GM06990 (cell line): ENCODE measurements around the gene SLC25A36.
A peak's percentile ranks its signal among the peaks of the same experiment; 100 is the strongest.

ENCODE experiments used
- DNase-seq: peaks from one replicate; pipeline ENCODE4 v3.0.0-alpha.2; 2011; ENCODE audit not compliant: insufficient read length; ENCODE audit errors: extremely low read depth
- H3K27me3 ChIP-seq: replicated peaks from 2 replicates; pipeline ENCODE4 v1.6.0; 2011; ENCODE audit warnings: low read length; ENCODE audit not compliant: control insufficient read depth, insufficient read depth
- H3K36me3 ChIP-seq: 2 replicates; pipeline ENCODE4 v1.5.1; 2011; ENCODE audit warnings: low read length; ENCODE audit not compliant: control insufficient read depth, insufficient read depth
- H3K4me3 ChIP-seq: replicated peaks from 2 replicates; pipeline ENCODE4 v1.5.1; 2011; ENCODE audit warnings: low read depth, mild to moderate bottlenecking, control low read depth, low read length
- TF ChIP-seq, protein P1 (sequence below): IDR thresholded peaks from 2 replicates; pipeline ENCODE4 v1.5.1; 2011; ENCODE audit warnings: low read length, control low read depth, mild to moderate bottlenecking, inconsistent platforms; ENCODE audit not compliant: insufficient read depth, poor library complexity, severe bottlenecking

SLC25A36 gene

GRCh38 chr3:140913728-140914127 is 27.9 kb upstream of the SLC25A36 start:
- TF ChIP-seq, protein P1, sequence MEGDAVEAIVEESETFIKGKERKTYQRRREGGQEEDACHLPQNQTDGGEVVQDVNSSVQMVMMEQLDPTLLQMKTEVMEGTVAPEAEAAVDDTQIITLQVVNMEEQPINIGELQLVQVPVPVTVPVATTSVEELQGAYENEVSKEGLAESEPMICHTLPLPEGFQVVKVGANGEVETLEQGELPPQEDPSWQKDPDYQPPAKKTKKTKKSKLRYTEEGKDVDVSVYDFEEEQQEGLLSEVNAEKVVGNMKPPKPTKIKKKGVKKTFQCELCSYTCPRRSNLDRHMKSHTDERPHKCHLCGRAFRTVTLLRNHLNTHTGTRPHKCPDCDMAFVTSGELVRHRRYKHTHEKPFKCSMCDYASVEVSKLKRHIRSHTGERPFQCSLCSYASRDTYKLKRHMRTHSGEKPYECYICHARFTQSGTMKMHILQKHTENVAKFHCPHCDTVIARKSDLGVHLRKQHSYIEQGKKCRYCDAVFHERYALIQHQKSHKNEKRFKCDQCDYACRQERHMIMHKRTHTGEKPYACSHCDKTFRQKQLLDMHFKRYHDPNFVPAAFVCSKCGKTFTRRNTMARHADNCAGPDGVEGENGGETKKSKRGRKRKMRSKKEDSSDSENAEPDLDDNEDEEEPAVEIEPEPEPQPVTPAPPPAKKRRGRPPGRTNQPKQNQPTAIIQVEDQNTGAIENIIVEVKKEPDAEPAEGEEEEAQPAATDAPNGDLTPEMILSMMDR = no peak
- DNase-seq = no peak
- Histone ChIP-seq H3K4me3 (no peak overlapping the region), H3K36me3 (no peaks in the 10 kb centered on the region), H3K27me3 (no peaks in the 10 kb centered on the region)

DNA sequence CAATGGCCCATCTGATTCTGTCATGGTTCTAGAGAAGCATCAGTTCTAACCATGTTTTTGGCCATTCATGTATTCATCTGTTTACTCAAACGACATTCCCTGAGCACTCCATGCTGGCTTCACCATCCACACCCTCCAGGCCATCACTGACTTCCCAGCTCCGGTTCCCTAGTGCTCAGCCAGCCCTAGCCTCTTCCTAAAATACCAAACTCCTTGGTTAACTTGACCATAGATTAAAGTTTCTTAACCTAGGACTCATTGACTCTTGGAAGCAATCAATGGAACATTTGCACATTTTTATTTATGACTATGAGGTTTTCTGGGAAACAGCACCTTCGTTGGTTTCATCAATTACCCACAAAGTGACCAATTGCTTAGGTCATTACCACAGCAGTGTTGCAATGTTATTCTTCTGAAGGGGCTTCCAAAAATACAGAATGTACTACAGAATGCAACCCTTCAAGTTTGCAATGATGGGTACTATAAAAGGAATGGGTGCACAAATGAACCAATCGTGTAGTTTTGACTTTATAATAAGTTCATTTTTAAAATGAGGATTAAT is 27.2 kb upstream of the SLC25A36 start:
- Histone ChIP-seq H3K4me3 (no peak overlapping the region), H3K27me3 (no peaks in the 10 kb centered on the region), H3K36me3 (no peaks in the 10 kb centered on the region)
- DNase-seq = no peak
- TF ChIP-seq, protein P1 = no peak

GRCh38 chr3:140916603-140917002 is 25.0 kb upstream of the SLC25A36 start:
- DNase-seq = no peak
- H3K27me3 ChIP-seq = no peaks in the 10 kb centered on the region
- no peaks in the 10 kb centered on the region for H3K36me3 ChIP-seq
- TF ChIP-seq, protein P1 = no peak
- H3K4me3 ChIP-seq = no peak overlapping the region

DNA sequence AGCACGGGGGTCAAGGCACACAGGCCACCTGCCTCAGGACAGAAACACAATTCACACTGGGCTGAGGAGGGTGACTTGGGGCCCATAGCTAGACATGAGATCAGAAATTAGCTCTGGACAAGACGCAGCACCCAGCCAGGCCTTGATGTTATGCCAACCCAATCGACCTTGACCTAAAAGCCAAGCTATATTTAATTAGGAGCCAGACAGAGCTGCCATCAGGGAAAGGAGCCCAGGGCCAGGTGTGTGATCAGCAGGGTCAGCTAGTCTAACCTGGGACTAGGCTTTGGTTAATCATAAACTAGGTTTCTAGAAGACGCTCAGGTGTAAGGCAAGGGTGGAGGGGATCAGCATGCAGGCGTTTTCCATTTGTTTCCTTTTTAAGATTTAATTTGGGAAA is 23.9 kb upstream of the SLC25A36 start:
- Histone ChIP-seq H3K36me3 (no peaks in the 10 kb centered on the region), H3K27me3 (no peaks in the 10 kb centered on the region), H3K4me3 (no peak overlapping the region)
- TF ChIP-seq, protein P1 = no peak
- no peak for DNase-seq

- H3K27me3 ChIP-seq = no peaks in the 10 kb centered on the region
- DNase-seq = no peak
- no peaks in the 10 kb centered on the region for H3K36me3 ChIP-seq
- TF ChIP-seq, protein P1 = no peak
- no peak overlapping the region for H3K4me3 ChIP-seq
Observed at GRCh38 chr3:140920029-140920428, 21.6 kb upstream of the SLC25A36 start.

GRCh38 chr3:140922634-140923033 is 19.0 kb upstream of the SLC25A36 start:
- Histone ChIP-seq H3K36me3 (no peaks in the 10 kb centered on the region), H3K4me3 (no peak overlapping the region), H3K27me3 (no peaks in the 10 kb centered on the region)
- DNase-seq = no peak
- TF ChIP-seq, protein P1 = peak; percentile 42
